Epithelial cell of proximal tubule (primary cell): ENCODE results near the gene ANP32B. TPM values are rescaled to one million over a fixed set of nuclear protein-coding genes. Genes with fewer than 3 reads are reported as not detected.
"Not testable (repeated sequence)": the region's sequence is repeated elsewhere in the genome, so short reads cannot be mapped to it uniquely, and the experiment has no call there.

Experiments
- DNase-seq: peaks from one replicate; pipeline ENCODE4 v3.0.0-alpha.2; 2011; ENCODE audit warnings: low read depth
- H3K4me3 ChIP-seq: 2 replicates; pipeline ENCODE4 v1.5.1; 2011; ENCODE audit warnings: low read depth, mild to moderate bottlenecking, low read length
- total RNA-seq: library from RNA; depleted of rRNA; stranded (reverse); fragments of >200 nt; gene quantifications from 2 replicates; pipeline ENCODE4 v1.2.3, GENCODE V29; 2015
- TF ChIP-seq, protein P1 (sequence below): conservative IDR thresholded peaks from 2 replicates; pipeline ENCODE4 v1.5.1; 2012; ENCODE audit warnings: low read depth, mild to moderate bottlenecking, low read length

ANP32B gene
- total RNA-seq, 1 donor from 2014 or later: 35.8 TPM

DNA sequence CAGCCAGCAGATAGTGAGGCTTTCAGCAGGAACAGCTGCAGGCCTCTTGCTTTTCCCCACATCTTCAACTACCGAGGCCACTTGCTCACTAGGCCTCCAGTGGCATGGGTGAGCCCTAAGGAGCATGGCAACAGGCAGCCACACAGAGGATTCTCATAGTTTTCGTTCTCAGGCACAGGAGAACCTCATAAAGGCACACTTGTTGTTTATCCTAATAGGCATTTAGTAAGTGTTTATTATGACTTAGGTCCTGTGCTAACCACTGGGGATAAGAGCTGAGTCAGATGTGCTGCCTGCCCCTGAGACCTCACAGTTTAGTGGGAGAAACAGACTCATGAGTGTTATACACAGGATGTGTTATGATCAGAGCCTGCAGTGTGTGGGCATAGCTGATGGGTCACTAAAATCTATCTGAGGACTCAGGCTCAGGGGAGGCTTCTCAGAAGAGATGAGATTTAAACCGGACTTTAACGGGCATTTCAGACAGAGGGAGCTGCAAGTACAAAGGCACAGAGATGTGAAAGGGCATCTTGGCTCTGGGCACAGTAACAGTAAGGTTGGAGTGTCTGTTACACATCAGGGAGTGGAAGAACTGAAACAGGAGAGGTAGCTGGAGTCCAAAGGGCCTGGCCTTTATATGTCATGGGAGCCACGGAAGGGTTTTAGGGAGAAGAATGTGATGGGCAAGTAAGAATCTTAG is 24.2 kb upstream of the ANP32B start:
- TF ChIP-seq, protein P1, sequence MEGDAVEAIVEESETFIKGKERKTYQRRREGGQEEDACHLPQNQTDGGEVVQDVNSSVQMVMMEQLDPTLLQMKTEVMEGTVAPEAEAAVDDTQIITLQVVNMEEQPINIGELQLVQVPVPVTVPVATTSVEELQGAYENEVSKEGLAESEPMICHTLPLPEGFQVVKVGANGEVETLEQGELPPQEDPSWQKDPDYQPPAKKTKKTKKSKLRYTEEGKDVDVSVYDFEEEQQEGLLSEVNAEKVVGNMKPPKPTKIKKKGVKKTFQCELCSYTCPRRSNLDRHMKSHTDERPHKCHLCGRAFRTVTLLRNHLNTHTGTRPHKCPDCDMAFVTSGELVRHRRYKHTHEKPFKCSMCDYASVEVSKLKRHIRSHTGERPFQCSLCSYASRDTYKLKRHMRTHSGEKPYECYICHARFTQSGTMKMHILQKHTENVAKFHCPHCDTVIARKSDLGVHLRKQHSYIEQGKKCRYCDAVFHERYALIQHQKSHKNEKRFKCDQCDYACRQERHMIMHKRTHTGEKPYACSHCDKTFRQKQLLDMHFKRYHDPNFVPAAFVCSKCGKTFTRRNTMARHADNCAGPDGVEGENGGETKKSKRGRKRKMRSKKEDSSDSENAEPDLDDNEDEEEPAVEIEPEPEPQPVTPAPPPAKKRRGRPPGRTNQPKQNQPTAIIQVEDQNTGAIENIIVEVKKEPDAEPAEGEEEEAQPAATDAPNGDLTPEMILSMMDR: no peak

DNA sequence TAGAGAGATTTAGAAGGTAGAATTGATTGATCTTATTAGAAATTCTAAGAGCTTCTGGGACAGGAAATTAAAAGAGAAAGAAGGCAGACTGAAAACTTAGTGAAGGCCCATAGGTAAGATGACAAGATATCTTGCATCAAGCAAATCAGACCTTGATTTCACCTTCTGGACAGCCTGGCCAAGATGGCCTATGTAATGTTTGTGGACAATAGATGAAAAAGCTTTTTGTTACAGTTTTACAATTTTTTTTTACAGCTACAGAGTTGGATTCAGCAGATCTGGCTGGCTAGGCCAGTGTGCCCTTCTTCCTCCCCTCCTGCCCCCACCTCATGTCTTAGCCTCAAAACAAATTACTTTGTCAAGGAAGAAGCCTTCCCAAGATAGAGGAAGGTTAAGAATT is 23.6 kb upstream of the ANP32B start:
- no peak overlapping the region for H3K4me3 ChIP-seq
- DNase-seq: no peak
- TF ChIP-seq, protein P1: no peak

More for the DNA sequence above, 24.2 kb upstream of the ANP32B start:
- no peak for DNase-seq
- no peak overlapping the region for H3K4me3 ChIP-seq

- not testable (repeated sequence) for H3K4me3 ChIP-seq, DNase-seq
These were observed 22.3 kb upstream of the ANP32B start for GRCh38 chr9:97960678-97961328.

- no peak overlapping the region for H3K4me3 ChIP-seq
- DNase-seq: no peak
- TF ChIP-seq, protein P1: no peak
These were observed 21.8 kb upstream of the ANP32B start for GRCh38 chr9:97961361-97961760.

- TF ChIP-seq, protein P1: no peak
- H3K4me3 ChIP-seq: no peak overlapping the region
- DNase-seq: no peak
These were observed 21.0 kb upstream of the ANP32B start for GRCh38 chr9:97962136-97962535.

- TF ChIP-seq, protein P1: no peak
- no peak for DNase-seq
These were observed 20.6 kb upstream of the ANP32B start for GRCh38 chr9:97962575-97962974.

DNA sequence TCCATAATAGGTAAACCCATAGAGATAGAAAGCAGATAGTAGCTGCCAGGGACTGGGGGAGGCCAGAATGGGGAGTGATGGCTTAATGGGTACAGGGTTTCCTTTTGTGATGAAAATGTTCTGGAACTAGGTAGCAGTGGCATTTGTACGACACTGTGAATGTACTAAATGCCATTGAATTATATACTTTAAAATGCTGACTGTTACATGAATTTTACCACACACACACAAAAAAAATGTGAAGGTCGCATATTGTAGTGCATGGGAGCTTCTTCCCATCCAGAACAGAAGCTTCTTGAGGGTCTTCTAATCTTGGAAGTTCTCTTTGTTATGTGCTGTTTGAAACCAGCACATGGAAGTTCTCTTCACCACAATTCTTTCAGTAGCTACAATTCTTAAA is 19.9 kb upstream of the ANP32B start:
- DNase-seq: no peak
- H3K4me3 ChIP-seq: no peak overlapping the region
- TF ChIP-seq, protein P1: no peak

More at GRCh38 chr9:97962575-97962974, 20.6 kb upstream of the ANP32B start:
- H3K4me3 ChIP-seq: no peak overlapping the region
